Stimulated activated CD4-positive, alpha-beta T cell treated with anti-CD3 and anti-CD28 coated beads, Interleukin-1b, Interleukin-23, amount 100 ng/mL, for 24 hours (primary cell): ENCODE results near the gene ICAM1.
"Not testable (repeated sequence)": the region's sequence is repeated elsewhere in the genome, so short reads cannot be mapped to it uniquely, and the experiment has no call there.

Source experiments
- DNase-seq, 4 experiments: peaks; one replicate each; pipeline ENCODE4 v3.0.0-alpha.2; 2020; ENCODE audit warnings: low read depth in 4 of 4, low spot score in 1 of 4

Gene ICAM1

DNA sequence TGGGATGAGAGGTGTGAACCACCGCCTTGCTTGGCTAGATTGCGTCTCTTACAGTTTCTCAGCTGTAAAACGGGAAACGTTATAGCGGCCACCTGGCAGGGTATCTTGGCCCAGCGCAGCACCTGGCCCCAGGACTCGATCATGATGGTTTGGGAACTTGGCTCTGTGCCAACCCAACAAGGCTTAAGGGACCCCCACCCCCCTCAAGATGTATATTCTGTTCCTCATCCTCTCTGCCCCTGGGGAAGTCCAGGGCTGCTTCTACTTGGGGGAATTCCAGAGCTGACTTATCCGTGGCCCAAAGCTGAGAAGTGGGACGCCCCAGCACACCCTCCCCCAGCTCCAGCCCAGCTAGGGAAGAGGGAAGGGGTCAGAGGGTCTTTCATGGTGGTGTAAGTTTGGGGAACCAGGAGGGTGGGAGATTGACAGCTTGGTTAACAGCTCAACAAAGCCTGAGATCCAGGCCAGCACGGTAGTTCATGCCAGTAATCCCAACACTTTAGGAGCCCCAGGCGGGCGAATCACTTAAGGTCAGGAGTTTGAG is 695 bp downstream of the ICAM1 start:
- DNase-seq: no peak

- DNase-seq: no peak
Observed at GRCh38 chr19:10274589-10274988, 3.7 kb downstream of the ICAM1 start.

DNA sequence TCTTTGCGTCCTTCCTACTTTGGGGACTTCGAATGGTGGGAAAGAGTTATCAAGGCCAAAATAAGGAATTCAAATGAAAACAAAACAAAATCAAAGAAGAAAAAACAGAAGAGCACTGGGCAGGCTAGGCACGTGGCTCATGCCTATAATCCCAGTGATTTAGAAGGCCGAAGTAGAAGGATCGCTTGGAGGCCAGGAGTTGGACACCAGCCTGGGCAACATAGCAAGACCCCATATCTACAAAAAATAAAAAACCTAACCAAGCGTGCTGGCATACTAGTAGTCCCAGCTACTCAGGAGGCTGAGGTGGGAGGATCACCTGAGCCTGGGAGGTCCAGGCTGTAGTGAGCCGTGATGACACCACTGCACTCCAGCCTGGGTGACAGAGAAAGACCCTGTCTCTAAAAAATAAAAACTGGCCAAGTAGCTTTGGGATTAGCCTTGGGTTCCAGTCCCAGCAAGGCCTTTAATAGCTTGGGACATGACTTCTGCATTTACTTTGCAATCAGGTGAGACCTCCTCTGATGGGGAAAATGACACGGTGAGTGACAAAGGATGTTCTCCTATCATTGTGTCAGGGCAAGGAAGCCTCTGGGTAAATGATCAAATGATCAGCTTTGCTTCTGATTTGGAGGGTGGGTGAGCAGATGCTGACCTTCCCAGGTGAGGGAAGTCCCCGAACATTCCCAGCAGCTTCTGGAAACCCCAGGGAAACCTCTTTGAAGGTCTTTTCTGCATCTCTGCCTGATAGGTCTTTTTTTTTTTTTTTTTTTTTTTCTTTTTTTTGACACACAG is 7.1 kb downstream of the ICAM1 start:
- DNase-seq: no peak

DNA sequence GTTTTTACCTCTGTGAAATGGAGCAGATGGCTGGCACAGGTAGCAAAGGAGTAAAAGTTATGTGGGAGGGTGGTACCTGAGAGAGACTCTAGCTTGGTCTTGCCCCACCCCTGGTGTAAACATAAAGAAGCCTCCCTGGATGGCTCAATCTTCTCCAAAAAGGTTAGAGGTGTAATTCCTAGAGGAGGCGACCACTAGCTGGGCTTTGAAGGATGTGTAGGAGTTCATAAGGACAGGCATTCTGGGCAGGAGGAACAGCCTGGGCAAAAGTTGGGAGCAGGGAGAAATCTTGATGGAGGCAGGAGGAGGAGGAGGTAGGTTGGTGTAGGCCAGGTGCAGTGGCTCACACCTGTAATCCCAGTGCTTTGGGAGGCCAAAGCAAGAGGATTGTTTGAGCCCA is 8.0 kb downstream of the ICAM1 start:
- DNase-seq: no peak

GRCh38 chr19:10279737-10280442 is 9.0 kb downstream of the ICAM1 start:
- no peak for DNase-seq

GRCh38 chr19:10282043-10282442 is 11.1 kb downstream of the ICAM1 start:
- not testable (repeated sequence) for DNase-seq

- no peak for DNase-seq
Observed at GRCh38 chr19:10283301-10284064, 12.6 kb downstream of the ICAM1 start.

GRCh38 chr19:10284065-10284959 is 13.4 kb downstream of the ICAM1 start:
- no peak for DNase-seq

DNA sequence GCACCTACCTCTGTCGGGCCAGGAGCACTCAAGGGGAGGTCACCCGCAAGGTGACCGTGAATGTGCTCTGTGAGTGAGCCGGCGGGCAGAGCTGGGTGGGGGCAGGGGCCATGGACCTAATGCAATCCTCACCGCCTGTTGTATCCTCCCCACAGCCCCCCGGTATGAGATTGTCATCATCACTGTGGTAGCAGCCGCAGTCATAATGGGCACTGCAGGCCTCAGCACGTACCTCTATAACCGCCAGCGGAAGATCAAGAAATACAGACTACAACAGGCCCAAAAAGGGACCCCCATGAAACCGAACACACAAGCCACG is 14.0 kb downstream of the ICAM1 start:
- DNase-seq: no peak

GRCh38 chr19:10285393-10285792 is 14.5 kb downstream of the ICAM1 start:
- no peak for DNase-seq

DNA sequence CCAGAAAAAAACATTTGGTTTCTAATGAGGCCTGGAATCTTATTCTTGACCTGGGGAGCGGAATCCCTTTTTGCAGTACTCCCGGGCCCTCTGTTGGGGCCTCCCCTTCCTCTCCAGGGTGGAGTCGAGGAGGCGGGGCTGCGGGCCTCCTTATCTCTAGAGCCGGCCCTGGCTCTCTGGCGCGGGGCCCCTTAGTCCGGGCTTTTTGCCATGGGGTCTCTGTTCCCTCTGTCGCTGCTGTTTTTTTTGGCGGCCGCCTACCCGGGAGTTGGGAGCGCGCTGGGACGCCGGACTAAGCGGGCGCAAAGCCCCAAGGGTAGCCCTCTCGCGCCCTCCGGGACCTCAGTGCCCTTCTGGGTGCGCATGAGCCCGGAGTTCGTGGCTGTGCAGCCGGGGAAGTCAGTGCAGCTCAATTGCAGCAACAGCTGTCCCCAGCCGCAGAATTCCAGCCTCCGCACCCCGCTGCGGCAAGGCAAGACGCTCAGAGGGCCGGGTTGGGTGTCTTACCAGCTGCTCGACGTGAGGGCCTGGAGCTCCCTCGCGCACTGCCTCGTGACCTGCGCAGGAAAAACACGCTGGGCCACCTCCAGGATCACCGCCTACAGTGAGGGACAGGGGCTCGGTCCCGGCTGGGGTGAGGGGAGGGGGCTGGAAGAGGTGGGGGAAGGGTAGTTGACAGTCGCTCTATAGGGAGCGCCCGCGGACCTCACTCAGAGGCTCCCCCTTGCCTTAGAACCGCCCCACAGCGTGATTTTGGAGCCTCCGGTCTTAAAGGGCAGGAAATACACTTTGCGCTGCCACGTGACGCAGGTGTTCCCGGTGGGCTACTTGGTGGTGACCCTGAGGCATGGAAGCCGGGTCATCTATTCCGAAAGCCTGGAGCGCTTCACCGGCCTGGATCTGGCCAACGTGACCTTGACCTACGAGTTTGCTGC is 16.1 kb downstream of the ICAM1 start, which contains the start of gene ICAM4:
Gene ICAM4, plus strand, starts transcription at position 153 of the 935 bp plus-strand sequence. Its CDS starts 58 bp downstream, at position 211.
- DNase-seq: no peak

- DNase-seq: no peak
Observed at GRCh38 chr19:10288662-10289166, 17.8 kb downstream of the ICAM1 start.

DNA sequence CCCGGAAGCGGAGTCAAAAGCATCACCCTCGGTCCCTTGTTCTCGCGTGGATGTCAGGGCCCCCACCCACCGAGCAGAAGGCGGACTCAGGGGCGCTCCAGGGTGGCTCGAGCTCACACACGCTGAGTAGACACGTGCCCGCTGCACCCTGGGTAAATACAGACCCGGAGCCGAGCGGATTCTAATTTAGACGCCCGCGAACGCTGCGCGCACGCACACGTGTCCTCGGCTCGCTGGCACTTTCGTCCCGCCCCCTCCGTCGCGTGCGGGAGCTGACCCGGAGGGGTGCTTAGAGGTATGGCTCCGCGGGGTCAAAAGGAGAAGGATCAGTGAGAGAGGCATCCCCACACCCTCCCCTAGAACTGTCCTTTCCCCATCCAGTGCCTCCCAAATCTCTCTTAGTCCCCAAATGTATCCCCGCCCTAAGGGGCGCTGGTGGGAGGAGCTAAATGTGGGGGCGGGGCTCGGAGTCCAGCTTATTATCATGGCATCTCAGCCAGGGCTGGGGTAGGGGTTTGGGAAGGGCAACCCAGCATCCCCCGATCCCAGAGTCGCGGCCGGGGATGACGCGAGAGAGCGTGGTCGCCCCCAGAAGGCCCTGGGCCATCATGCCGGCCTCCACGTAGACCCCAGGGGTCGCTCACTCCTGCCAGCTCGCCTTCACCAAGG is 18.4 kb downstream of the ICAM1 start:
- DNase-seq: no peak

GRCh38 chr19:10289836-10290356 is 19.0 kb downstream of the ICAM1 start, which contains the start of gene ICAM5:
Gene ICAM5, plus strand, starts transcription at chr19:10289952. Its CDS starts 92 bp downstream, at chr19:10290044.
- DNase-seq: no peak

GRCh38 chr19:10290357-10290875 is 19.5 kb downstream of the ICAM1 start:
- no peak for DNase-seq

- DNase-seq: no peak
Observed at GRCh38 chr19:10290876-10291553, 20.1 kb downstream of the ICAM1 start.

DNA sequence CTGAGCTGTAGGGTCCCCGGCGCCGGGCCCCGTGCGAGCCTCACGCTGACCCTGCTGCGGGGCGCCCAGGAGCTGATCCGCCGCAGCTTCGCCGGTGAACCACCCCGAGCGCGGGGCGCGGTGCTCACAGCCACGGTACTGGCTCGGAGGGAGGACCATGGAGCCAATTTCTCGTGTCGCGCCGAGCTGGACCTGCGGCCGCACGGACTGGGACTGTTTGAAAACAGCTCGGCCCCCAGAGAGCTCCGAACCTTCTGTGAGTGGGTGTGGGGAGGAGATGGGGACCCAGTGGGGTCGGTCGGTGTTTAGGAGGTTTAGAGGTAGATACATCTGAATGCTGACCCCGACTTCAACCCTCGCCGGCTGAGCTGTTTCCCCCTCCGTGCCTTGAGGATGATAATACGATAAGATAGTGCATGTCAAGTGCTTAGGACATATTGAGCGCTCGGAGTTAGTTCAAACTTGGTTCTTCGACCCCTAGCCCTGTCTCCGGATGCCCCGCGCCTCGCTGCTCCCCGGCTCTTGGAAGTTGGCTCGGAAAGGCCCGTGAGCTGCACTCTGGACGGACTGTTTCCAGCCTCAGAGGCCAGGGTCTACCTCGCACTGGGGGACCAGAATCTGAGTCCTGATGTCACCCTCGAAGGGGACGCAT is 20.8 kb downstream of the ICAM1 start:
- DNase-seq: no peak
